Thymus (tissue), 11 donors: ENCODE measurements around the gene CPNE9. TPM values are rescaled to one million over a fixed set of nuclear protein-coding genes. Genes with fewer than 3 reads are reported as not detected.
A peak's percentile ranks its signal among the peaks of the same experiment; 100 is the strongest.

Source experiments
- DNase-seq, 9 donors: peaks; one replicate each; pipeline ENCODE4 v3.0.0-alpha.2; 2013; ENCODE audit warnings: low spot score in 9 of 9, low read depth in 6 of 9, missing footprints in 1 of 9
- H3K27ac ChIP-seq, 2 donors: one replicate each; pipeline ENCODE4 v1.5.1; 2013; ENCODE audit warnings: control low read depth in 1 of 2, low read depth in 1 of 2, low read length in 1 of 2, mild to moderate bottlenecking in 1 of 2, moderate library complexity in 1 of 2
- H3K27me3 ChIP-seq, 2 donors: one replicate each; pipeline ENCODE4 v1.5.1; 2013; ENCODE audit warnings: low read length in 1 of 2; ENCODE audit not compliant: control insufficient read depth in 2 of 2, insufficient read depth in 1 of 2
- H3K36me3 ChIP-seq, 2 donors: one replicate each; pipeline ENCODE4 v1.5.1; 2013; ENCODE audit warnings: low read length in 1 of 2, mild to moderate bottlenecking in 1 of 2, moderate library complexity in 1 of 2; ENCODE audit not compliant: control insufficient read depth in 2 of 2, insufficient read depth in 2 of 2
- H3K4me1 ChIP-seq, 2 donors: one replicate each; pipeline ENCODE4 v1.5.1; 2013; ENCODE audit warnings: low read length in 2 of 2; ENCODE audit not compliant: control insufficient read depth in 2 of 2, insufficient read depth in 2 of 2
- H3K4me3 ChIP-seq, 2 donors: one replicate each; pipeline ENCODE4 v1.5.1; 2013; ENCODE audit warnings: low read length in 2 of 2, control low read depth in 1 of 2, mild to moderate bottlenecking in 1 of 2
- H3K9me3 ChIP-seq, 2 donors: one replicate each; pipeline ENCODE4 v1.5.1; 2013; ENCODE audit warnings: low read length in 1 of 2, mild to moderate bottlenecking in 1 of 2; ENCODE audit not compliant: control insufficient read depth in 2 of 2, insufficient read depth in 1 of 2
- WGBS: extraction: QIAGEN DNeasy Blood & Tissue Kit; methylation state at CpG from one replicate; pipeline ENCODE4 v1.1.7; 2013; 5-methylcytosine and 5-hydroxymethylcytosine counted together
- polyA plus RNA-seq: library from polyadenylated mRNA; stranded (reverse); fragments of 200-250 nt; gene quantifications from one replicate; pipeline ENCODE4 v1.2.3, GENCODE V29; 2013
- total RNA-seq: library from RNA; stranded (reverse); fragments of 120-200 nt; gene quantifications from one replicate; pipeline ENCODE4 v1.2.4, GENCODE V29; 2013
- donor health status: healthy.

Gene CPNE9
- total and polyA plus RNA-seq, 2 donors: 0.14 to 0.27 TPM

- WGBS: 98% methylated on average over 10 of the region's 10 CpGs
- Histone ChIP-seq H3K36me3 (peaks cover 33% of the 10 kb centered on the region in 2 donors), H3K27me3 (no peaks in the 10 kb centered on the region), H3K4me1 (no peaks in the 10 kb centered on the region), H3K27ac (no peak overlapping the region), H3K4me3 (no peak overlapping the region), H3K9me3 (no peaks in the 10 kb centered on the region)
- DNase-seq: no peak
These were observed 57.3 kb downstream of the CPNE9 start for GRCh38 chr3:9760779-9761505.

DNA sequence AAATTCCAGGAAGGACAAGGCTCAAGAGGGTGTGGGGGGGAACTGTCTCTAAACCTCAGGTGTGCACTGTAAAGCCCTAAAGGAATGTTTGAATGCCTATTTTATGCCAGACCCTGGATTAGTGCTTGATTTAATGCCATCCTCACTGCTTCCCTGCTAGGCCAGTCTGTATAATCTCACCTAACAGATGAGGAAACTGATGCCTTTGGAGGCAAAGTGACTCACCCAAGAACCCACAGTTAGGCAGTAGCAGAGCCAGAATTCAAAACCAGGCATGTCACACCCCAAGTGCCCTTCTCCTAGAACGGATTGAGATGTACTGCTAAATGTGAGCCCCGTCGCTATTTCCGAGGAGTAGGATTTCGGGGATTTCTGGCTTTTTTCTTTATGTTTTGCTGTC lies 58.3 kb downstream of the CPNE9 start:
- no peaks in the 10 kb centered on the region for H3K27me3 ChIP-seq
- no peak overlapping the region for H3K27ac ChIP-seq
- no peak overlapping the region for H3K4me3 ChIP-seq
- 94% methylated on average over 5 of the region's 5 CpGs for WGBS
- H3K36me3 ChIP-seq: peaks cover 23% of the 10 kb centered on the region in 2 donors
- no peak for DNase-seq
- no peaks in the 10 kb centered on the region for H3K9me3 ChIP-seq
- H3K4me1 ChIP-seq: no peaks in the 10 kb centered on the region

DNA sequence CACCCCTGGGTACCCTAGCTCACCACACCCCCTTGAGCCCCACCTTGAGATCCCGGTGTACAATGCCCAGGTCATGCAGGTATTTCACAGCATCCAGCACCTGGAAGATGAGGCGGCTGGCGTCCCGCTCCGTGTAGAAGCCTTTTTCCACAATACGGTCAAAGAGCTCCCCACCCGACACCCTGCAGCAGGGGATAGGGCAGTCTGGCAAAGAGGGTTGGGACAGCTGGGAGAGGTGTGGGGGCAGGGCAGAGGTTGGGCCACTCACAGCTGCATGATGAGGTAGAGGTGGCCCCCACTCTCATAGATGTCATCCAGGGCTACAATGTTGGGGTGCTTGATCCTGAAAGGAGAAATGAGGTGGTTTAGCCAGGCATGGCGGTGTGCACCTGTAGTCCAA lies 59.2 kb downstream of the CPNE9 start:
- WGBS: 99% methylated on average over 8 of the region's 8 CpGs
- no peaks in the 10 kb centered on the region for H3K4me1 ChIP-seq
- no peak overlapping the region for H3K27ac ChIP-seq
- no peak overlapping the region for H3K4me3 ChIP-seq
- H3K27me3 ChIP-seq: no peaks in the 10 kb centered on the region
- H3K9me3 ChIP-seq: no peaks in the 10 kb centered on the region
- DNase-seq: no peak
- H3K36me3 ChIP-seq: peaks cover 14 to 16% of the 10 kb centered on the region in 2 donors

DNA sequence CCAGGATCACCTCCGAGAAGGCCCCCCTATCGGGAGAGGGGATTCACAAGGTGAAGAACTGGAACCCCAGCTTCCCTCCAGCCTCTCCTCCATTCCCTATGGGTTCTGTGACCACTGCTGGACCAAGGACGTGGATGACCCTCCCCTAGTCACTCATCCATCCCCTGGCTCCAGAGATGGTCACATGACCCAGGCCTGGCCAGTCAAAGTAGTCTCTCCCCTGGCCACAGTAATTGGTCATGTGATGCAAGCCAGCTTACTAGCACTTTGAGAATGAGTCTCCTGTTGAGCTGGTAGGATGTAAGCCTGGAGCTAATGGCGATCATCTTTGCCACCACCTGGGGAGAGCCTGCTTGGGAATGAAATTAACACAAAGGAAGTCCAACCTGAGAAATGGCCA lies 62.2 kb downstream of the CPNE9 start:
- no peak overlapping the region for H3K4me3 ChIP-seq
- no peak for DNase-seq
- H3K36me3 ChIP-seq: peaks cover 0 to 4% of the 10 kb centered on the region in 2 donors
- peaks cover 0 to 7% of the 10 kb centered on the region in 2 donors for H3K9me3 ChIP-seq
- peaks cover 0 to 14% of the 10 kb centered on the region in 2 donors for H3K27me3 ChIP-seq
- peaks cover 7 to 19% of the 10 kb centered on the region in 2 donors for H3K4me1 ChIP-seq
- WGBS: 96% methylated on average over 4 of the region's 4 CpGs
- no peak overlapping the region for H3K27ac ChIP-seq

DNA sequence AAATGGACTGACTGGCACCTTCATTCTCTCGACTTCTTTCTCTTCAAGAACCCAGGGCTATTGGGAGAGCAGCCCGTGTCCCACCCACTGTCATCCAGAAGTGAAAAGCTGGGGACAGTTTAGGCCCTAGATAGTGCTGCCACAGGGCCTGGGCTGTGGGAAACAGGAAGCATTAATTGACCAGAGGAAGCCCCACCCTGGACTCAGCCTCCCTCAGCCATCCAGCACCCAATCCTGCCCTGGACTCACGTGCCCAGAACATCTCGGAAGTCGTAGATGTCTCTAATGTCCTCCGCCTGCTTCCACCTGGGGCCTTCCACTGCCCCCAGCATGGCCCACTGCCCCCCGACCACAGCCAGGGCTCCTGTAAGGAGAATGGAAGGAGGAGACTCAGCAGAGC lies 63.8 kb downstream of the CPNE9 start:
- Histone ChIP-seq H3K9me3 (peaks cover 0 to 7% of the 10 kb centered on the region in 2 donors), H3K36me3 (peaks cover 0 to 4% of the 10 kb centered on the region in 2 donors), H3K4me3 (no peak overlapping the region), H3K27me3 (peaks cover 0 to 17% of the 10 kb centered on the region in 2 donors), H3K27ac (no peak overlapping the region), H3K4me1 (peaks cover 7 to 19% of the 10 kb centered on the region in 2 donors)
- no peak for DNase-seq
- 89% methylated on average over 7 of the region's 7 CpGs for WGBS

GRCh38 chr3:9768141-9768775 lies 64.6 kb downstream of the CPNE9 start:
- Histone ChIP-seq H3K36me3 (no peaks in the 10 kb centered on the region), H3K4me3 (no peak overlapping the region)

DNA sequence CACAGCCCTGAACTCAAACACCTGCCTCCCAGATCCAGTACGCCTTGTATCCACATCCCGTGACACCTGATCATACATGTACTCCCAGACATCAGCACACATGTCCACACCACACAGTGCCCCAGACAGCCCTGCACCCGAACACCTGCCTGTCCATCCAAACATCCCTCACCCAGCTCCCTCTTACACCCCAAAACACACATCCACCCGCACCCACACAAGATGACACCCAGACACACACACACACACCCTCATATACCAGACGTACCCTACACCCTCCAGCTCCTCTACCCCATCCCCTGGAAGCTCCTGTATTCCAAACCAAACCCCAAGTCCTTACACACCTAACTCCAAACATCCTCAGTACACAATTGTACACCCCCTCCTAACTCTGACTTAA lies 65.4 kb downstream of the CPNE9 start:
- H3K4me1 ChIP-seq: peaks cover 7 to 19% of the 10 kb centered on the region in 2 donors
- no peak for DNase-seq
- peaks cover 0 to 7% of the 10 kb centered on the region in 2 donors for H3K9me3 ChIP-seq
- WGBS: 93% methylated on average over 5 of the region's 5 CpGs
- H3K27ac ChIP-seq: no peak overlapping the region
- H3K36me3 ChIP-seq: no peaks in the 10 kb centered on the region
- H3K27me3 ChIP-seq: peaks cover 0 to 17% of the 10 kb centered on the region in 2 donors
- peak overlapping the region in 1 of 2 donors; percentile 27 for H3K4me3 ChIP-seq

More at GRCh38 chr3:9768141-9768775, 64.6 kb downstream of the CPNE9 start:
- H3K27me3 ChIP-seq: peaks cover 0 to 17% of the 10 kb centered on the region in 2 donors
- H3K27ac ChIP-seq: no peak overlapping the region
- peaks cover 7 to 19% of the 10 kb centered on the region in 2 donors for H3K4me1 ChIP-seq
- peaks cover 0 to 7% of the 10 kb centered on the region in 2 donors for H3K9me3 ChIP-seq
- DNase-seq: no peak
- WGBS: 95% methylated on average over 6 of the region's 6 CpGs

- peak within 1 kb of the TSS; percentile 30 to 34 for H3K4me3 ChIP-seq
- no peaks in the 10 kb centered on the region for H3K36me3 ChIP-seq
- H3K27me3 ChIP-seq: peaks cover 0 to 17% of the 10 kb centered on the region in 2 donors
- peaks cover 7 to 19% of the 10 kb centered on the region in 2 donors for H3K4me1 ChIP-seq
- WGBS: 17% methylated on average over 49 of the region's 49 CpGs
- peak within 1 kb of the TSS in 1 of 2 donors; percentile 47 for H3K27ac ChIP-seq
- H3K9me3 ChIP-seq: peaks cover 0 to 7% of the 10 kb centered on the region in 2 donors
- peak in 3 of 9 donors; percentile 24 to 57 (median 34) for DNase-seq
These were observed 66.0 kb downstream of the CPNE9 start, which contains the start of gene CAMK1 for GRCh38 chr3:9769426-9770275. Gene CAMK1 (minus strand): TSS chr3:9769947. CDS start chr3:9767749, 2,198 bp downstream.
